ENCODE measurements around the gene IRF2BP1.

DNA sequence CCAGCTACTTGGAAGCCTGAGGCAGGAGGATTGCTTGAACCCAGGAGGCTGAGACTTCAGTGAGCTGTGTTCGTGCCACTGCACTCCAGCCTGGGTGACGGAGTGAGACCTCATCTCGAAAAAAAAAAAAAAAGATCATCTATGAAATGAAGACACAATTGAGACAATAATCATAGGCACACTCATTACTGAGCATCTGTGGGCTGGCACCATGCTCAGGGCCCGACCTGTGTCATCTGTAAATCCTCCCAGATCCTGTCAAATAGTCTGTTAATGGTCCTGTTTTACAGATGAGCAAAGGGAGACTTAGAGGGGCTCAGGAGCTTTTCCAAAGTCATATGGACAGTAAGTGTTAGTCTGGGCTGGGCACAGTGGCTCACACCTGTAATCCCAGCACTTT lies 32.8 kb upstream of the IRF2BP1 start:
- TF ChIP-seq POLR2A (IDR thresholded peaks at IDR 0.05; ENCODE audit: low read length) (no peak), GATA1 (IDR thresholded peaks at IDR 0.05; ENCODE audit: low read depth, low read length) (no peak)

Measured in erythroblast (primary cell).